ENCODE measurements around the gene AP1S1. TPM values are rescaled to one million over a fixed set of nuclear protein-coding genes. Genes with fewer than 3 reads are reported as not detected.

Gene AP1S1
- total RNA-seq, 1 donor from 2014 or later: 172 TPM

DNA sequence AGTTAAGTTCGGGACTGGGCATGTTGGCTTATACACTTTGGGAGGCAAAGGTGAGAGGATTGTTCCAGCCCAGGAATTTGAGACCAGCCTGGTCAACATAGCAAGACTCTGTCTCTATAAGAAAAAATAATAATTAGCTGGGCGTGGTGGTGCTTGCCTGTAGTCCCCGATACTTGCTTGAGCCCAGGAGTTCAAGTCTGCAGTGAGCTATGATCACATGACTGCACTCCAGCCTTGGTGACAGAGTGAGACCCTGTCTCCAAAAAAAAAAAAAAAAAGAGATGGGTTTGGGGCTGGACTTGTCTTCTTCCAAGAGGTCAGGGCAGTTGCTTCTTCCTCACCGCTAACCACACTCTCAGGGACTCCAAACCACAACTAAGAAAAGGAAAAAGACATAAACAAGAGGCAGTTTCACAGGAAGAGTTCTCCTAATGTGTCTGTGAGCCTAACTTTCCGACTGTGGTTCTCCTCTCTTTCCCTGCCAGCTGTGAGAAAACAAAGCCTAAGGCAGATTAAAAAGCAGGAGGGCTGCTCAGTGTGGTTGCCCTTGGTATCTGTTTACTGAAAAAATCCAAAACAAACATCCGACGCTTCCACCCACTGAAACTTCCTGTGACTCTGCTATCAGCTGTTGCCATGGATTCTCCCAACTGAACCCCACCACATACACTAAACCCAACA is 29.8 kb upstream of the AP1S1 start:
- DNase-seq (ENCODE audit: low read depth in 2 of 2): peak; percentile 89 to 91

DNA sequence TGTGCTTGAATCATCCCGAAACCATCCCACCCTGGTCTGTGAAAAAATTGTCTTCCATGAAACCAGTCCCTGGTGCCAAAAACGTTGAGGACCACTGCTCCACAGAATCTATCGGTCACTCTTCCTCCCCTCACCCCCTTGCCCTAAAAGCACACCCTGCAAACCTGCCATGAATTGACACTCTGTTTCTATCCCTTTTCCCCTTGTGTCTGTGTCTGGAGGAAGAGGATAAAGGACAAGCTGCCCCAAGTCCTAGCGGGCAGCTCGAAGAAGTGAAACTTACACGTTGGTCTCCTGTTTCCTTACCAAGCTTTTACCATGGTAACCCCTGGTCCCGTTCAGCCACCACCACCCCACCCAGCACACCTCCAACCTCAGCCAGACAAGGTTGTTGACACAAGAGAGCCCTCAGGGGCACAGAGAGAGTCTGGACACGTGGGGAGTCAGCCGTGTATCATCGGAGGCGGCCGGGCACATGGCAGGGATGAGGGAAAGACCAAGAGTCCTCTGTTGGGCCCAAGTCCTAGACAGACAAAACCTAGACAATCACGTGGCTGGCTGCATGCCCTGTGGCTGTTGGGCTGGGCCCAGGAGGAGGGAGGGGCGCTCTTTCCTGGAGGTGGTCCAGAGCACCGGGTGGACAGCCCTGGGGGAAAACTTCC is 28.2 kb upstream of the AP1S1 start:
- DNase-seq (ENCODE audit: low read depth in 2 of 2): peak in 1 of 2 donors; percentile 97

DNA sequence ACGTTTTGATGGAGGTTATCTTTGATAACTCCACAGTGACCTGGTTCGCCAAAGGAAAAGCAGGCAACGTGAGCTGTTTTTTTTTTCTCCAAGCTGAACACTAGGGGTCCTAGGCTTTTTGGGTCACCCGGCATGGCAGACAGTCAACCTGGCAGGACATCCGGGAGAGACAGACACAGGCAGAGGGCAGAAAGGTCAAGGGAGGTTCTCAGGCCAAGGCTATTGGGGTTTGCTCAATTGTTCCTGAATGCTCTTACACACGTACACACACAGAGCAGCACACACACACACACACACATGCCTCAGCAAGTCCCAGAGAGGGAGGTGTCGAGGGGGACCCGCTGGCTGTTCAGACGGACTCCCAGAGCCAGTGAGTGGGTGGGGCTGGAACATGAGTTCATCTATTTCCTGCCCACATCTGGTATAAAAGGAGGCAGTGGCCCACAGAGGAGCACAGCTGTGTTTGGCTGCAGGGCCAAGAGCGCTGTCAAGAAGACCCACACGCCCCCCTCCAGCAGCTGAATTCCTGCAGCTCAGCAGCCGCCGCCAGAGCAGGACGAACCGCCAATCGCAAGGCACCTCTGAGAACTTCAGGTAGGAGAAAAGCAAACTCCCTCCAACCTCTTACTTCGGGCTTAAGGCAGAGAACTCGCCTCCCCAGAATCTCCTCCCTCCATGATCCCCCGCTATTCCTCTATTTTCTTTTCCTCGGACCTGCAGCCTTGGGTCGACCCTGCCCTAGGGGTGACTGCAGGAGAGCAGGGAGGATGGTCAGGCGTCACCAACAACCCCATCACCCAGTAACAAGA is 27.4 kb upstream of the AP1S1 start, which contains the start of gene SERPINE1:
TSS of gene SERPINE1 (plus strand) at position 454 of the 809 bp plus-strand sequence. CDS start 1,290 bp downstream, outside the sequence.
- peak; percentile 98 to 100 for DNase-seq (ENCODE audit: low read depth in 2 of 2)

DNA sequence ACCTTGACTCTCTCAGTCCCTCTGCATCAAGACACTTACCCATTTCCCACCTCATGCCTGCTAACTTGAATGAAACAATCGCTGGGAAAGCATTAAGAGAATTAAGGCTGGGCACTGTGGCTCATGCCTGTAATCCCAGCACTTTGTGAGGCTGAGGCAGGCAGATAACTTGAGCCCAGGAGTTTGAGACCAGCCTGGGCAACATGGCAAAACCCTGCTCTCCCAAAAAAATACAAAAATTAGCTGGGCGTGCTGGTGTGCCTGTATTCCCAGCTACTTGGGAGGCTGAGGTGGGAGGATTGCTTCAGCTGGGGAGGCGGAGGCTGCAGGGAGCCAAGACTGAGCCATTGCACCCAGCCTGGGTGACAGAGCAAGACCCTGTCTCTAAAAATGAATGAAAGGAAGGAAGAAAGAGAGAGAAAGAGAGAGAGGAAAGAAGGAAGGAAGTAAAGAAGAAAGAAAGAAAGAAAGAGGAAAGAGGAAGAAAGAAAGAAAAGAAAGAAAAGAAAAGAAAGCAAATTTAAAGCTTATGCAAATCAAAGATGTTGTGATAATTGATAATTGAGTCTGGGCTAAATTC is 26.7 kb upstream of the AP1S1 start:
- DNase-seq (ENCODE audit: low read depth in 2 of 2): no peak

DNA sequence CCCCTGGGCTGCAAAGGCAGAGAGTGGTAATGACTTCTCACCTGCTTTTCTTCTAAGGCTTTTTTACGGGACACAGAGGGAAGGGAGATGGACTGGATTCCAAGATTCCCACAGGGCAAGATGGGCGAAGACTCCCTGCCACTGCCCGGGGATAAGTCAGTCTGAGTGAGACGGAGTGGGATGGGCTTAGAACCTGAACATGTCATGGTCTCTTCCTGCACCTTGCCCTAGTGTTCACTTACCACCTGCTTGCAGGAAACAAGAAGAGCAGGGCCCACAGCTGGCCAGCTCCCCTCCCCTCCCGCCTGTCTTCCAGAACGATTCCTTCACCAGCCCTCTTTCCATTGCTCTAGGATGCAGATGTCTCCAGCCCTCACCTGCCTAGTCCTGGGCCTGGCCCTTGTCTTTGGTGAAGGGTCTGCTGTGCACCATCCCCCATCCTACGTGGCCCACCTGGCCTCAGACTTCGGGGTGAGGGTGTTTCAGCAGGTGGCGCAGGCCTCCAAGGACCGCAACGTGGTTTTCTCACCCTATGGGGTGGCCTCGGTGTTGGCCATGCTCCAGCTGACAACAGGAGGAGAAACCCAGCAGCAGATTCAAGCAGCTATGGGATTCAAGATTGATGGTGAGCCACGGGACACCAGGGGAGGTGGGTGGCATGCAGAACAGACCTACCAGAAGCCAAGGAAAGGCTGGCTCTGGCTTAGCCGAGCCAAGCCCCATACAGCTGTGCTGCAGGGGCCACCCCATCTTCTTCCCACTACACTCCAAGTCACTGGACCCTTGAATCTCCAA is 26.0 kb upstream of the AP1S1 start:
- no peak for DNase-seq (ENCODE audit: low read depth in 2 of 2)

DNA sequence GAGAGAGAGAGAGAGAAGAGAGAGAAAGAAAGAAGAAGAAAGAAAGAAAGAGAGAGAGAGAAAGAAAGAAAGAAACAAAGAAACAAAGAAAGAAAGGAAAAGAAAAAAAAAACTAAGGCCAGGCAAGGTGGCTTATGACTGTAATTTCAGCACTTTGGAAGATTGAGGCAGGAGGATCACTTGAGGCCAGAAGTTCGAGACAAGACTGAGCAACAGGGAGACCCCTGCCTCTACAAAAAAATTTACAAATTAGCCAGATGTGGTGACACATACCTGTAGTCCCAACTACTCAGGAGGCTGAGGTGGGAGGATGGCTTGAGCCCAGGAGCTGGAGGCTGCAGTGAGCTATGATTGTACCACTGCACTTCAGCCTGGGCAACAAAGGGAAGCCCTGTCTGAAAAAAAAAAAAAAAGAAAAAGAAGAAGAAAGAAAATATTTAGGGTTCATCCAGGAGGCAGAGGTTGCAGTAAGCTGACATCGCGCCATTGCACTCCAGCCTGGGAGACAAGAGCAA is 24.6 kb upstream of the AP1S1 start:
- DNase-seq (ENCODE audit: low read depth in 2 of 2): no peak

DNA sequence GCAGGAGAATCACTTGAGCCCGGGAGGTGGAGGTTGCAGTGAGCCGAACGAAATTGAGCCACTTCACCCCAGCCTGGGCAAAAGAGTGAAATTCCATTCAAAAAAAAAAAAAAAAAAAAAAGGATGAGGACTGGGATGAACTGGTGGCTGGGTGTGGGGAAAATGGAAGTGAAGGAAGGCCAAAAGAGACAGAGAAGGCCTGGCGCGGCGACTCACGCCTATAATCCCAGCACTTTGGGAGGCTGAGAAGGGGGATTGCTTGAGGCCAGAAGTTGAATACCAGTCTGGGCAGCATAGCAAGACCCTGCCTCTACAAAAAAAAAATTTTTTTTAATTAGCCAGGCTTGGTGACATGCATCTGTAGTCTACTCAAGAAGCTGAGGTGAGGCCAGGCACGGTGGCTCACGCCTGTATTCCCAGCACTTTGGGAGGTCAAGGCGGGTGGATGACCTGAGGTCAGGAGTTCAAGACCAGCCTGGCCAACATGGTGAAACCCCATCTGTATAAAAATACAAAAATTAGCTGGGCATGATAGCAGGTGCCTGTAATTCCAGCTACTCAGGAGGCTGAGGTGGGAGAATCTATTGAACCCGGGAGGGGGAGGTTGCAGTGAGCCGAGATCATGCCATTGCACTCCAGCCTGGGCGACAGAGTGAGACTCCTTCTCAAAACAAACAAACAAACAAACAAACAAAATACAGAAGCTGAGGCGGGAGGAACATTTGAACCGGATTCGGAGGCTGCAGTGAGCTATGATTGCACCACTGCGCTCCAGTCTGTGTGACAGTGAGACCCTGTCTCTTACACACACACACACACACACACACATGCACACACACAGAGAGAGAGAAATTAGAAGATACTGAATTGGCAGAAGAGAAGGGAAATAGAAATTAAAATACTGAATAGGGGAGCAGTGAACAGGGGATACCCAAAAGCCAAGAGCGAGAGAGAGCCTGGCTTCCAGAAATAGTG is 21.4 kb upstream of the AP1S1 start:
- peak in 1 of 2 donors; percentile 21 for DNase-seq (ENCODE audit: low read depth in 2 of 2)

DNA sequence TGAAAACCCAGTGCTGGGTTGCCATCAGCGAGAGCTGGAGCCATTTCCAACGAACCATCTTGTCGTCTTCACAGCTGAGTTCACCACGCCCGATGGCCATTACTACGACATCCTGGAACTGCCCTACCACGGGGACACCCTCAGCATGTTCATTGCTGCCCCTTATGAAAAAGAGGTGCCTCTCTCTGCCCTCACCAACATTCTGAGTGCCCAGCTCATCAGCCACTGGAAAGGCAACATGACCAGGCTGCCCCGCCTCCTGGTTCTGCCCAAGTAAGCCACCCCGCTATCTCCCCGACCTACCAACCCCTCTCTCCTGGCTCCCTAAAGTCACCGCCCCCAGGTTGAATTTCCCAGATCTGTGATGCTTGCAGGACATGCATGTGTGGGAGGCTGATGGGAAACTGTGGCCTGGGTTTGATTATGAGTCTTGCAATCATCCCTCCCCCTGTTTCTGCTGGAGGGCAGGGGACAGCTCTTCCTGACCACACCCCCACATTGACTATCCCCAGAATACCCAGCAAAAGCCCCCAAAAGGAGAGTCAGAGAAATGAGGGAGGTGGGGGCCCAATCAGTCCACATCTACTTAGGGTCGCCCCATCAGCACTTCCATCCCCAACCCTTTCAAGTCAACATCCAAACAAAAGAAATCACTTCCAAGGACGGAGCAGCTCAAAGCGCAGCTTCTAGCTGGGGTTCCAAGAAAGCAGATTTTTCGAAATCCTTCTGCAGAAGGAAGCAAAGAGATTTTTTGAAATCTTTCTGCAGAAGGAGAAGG is 20.5 kb upstream of the AP1S1 start:
- peak in 1 of 2 donors; percentile 34 for DNase-seq (ENCODE audit: low read depth in 2 of 2)

DNA sequence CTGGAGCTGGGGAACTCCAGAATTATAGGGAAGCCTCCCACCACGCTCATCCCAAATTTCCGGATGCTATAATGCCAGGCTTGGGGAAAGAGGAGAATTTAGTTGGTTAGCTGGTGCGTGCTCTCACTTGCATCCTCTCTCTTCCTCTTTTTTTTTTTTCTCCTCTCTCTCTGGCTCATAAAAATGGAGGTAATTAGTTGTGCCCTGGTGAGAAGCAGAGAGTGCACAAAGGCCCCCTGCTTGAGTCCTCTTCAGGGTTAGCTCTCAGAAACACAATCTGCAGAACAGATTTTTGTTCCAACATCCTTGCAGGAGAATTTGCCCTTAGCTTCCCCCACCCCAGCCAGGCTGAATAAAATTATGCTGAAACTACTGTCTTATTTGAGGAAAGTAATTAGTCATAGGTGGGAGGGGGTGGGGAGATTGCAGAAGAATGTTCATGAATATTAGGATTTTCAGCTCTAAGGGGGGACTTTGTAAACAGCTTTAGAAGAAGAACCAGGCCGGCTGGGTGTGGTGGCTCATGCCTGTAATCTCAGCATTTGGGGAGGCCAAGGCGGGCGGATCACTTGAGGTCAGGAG is 19.8 kb upstream of the AP1S1 start:
- DNase-seq (ENCODE audit: low read depth in 2 of 2): peak in 1 of 2 donors; percentile 30

DNA sequence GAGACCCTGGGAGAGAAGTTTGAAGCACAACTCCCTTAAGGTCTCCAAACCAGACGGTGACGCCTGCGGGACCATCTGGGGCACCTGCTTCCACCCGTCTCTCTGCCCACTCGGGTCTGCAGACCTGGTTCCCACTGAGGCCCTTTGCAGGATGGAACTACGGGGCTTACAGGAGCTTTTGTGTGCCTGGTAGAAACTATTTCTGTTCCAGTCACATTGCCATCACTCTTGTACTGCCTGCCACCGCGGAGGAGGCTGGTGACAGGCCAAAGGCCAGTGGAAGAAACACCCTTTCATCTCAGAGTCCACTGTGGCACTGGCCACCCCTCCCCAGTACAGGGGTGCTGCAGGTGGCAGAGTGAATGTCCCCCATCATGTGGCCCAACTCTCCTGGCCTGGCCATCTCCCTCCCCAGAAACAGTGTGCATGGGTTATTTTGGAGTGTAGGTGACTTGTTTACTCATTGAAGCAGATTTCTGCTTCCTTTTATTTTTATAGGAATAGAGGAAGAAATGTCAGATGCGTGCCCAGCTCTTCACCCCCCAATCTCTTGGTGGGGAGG is 16.5 kb upstream of the AP1S1 start:
- DNase-seq (ENCODE audit: low read depth in 2 of 2): no peak

DNA sequence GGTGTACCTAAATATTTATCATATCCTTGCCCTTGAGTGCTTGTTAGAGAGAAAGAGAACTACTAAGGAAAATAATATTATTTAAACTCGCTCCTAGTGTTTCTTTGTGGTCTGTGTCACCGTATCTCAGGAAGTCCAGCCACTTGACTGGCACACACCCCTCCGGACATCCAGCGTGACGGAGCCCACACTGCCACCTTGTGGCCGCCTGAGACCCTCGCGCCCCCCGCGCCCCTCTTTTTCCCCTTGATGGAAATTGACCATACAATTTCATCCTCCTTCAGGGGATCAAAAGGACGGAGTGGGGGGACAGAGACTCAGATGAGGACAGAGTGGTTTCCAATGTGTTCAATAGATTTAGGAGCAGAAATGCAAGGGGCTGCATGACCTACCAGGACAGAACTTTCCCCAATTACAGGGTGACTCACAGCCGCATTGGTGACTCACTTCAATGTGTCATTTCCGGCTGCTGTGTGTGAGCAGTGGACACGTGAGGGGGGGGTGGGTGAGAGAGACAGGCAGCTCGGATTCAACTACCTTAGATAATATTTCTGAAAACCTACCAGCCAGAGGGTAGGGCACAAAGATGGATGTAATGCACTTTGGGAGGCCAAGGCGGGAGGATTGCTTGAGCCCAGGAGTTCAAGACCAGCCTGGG is 15.9 kb upstream of the AP1S1 start:
- peak; percentile 97 to 99 for DNase-seq (ENCODE audit: low read depth in 2 of 2)

DNA sequence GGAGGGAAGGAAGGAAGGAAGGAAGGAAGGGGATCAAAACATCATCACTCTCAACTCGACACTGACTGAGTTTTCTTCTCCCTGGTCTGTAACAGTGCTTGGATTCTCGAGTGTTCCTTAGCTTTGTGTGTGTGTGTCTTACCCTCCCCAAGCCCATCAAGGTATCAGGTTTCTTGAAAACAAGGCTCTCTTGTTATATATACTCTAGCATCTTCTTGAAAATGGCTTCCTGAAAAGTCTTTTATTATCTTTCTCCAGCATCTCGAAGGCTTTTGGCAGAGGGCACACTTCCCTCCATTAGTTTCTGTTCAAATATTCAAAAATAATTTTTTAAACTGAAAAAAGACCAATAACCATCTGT is 14.0 kb upstream of the AP1S1 start:
- DNase-seq (ENCODE audit: low read depth in 2 of 2): no peak

DNA sequence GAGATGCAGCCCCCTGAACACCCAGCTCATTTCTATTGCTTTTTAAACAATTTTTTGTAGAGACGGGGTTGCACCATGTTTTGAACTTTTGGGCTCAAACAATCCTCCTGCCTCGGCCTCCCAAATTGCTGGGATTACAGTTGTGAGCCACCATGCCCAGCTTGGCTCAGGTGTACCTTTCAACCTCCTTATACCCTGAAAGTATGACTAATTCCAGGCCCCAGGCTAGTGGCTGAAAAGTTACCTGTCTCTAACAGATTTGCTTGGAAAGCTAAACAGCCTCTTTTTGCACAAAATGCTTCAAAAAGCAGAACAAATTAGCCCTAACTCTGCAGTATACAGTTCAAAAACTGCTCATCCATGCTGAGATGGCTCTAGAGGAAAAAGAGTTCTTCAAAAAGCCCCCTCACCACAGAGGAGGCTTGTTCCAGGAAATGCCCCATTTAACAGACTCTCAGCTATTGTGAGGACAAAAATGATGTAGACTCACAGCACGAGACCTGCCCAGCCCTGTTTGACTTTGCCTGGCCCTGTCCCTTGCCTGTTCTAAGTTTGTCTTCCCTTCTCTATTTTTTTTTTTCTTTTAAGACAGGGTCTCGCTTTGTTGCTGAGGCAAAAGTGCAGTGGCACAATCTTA is 13.4 kb upstream of the AP1S1 start:
- no peak for DNase-seq (ENCODE audit: low read depth in 2 of 2)

DNA sequence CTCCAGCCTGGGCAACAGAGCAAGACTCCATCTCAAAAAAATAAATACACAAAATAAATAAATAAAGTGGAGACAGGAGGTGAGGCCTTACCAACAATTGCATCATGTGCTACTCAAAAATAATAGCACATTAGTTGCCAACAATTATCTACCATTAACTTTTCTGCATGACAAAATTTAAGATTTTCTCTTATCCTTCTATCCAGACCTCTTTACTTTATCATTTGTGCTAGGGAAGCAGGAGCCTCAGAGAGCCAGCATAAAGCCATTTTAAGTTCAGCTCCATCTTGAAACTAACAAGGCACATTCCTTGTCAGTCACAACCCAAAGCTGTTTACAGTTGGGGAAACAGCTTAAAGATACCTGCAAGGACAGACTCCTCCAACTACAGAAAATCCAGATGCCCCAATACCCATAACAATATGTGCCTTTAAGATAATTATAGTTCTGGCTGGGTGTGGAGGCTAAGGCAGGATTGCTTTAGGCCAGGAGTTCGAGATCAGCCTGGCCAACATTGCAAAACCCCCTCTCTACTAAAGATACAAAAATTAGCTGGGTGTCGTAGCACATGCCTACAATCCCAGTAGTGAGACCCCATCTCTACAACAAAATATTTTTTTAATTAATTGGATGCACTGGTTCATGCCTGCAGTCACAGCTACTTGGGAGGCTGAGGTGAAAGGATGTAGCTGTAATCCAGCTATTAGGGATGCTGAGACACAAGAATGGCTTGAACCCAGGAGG is 2.2 kb upstream of the AP1S1 start:
- DNase-seq (ENCODE audit: low read depth in 2 of 2): no peak

DNA sequence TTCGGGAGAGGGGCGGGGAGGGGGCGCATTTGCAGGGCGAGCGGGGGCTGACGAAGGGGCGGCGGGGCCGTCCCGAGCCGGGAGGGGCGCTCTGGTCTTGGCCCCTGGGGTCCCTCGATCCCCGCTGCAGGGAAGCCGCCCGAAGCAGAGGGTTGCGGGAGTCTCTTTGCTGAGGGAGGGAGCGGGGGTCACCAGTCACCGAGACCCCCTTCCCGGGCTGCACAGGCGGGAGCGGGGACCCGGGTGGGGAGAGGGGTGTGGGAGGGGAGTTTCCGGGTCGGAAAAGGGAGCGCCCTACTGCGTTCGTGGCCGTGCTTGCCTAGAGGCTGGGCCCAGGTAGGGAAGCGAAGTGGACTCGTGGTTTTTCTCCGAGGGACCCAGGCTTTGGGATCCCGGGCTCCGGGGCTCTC is 422 bp downstream of the AP1S1 start:
- DNase-seq (ENCODE audit: low read depth in 2 of 2): no peak

DNA sequence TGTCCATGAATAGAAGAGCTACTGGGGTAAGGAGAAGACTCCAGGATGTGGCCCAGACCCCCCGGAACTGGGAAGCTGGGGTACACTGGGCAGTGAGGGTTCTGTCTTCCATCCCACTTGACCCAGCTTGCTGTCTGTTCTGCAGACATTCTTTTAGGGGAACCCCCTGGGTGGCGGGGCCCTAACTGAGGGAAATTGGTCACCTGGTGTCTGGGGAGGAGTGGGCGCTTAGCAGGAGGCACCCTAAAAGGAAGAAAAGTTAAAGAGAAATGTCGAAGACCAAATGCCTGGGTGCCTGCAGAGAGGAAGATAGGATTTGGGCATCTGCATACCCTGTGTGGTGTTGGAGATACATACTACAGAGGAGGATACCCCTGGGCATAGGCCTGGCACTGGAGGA is 1.0 kb downstream of the AP1S1 start:
- DNase-seq (ENCODE audit: low read depth in 2 of 2): no peak

DNA sequence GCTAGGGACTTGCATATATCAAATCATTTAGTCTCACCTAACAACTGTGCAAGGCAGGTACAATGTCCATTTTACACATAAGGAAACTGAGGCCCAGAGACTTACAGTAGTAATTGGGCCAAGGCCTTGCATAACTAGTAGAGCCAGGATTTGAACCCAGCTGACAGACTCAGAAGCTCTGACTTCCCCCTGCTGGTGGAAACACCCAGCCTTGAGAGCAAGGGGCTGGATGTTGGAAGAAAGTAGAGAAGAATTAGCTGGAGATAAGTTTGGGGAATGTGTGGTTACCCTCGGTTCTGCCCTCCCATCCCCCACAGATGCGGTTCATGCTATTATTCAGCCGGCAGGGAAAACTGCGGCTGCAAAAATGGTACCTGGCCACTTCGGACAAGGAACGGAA is 2.0 kb downstream of the AP1S1 start:
- DNase-seq (ENCODE audit: low read depth in 2 of 2): no peak

Measured in dermis microvascular lymphatic vessel endothelial cell (primary cell).